SJSA1 (cell line): ENCODE results near the gene PDE6D. TPM values are rescaled to one million over a fixed set of nuclear protein-coding genes. Genes with fewer than 3 reads are reported as not detected.

Experiments
- DNase-seq, 2 experiments: peaks; one replicate each; pipeline ENCODE4 v3.0.0-alpha.2; 2015 to 2020; ENCODE audit warnings: low spot score in 2 of 2, low read depth in 1 of 2
- H3K27ac ChIP-seq: fragments of 250-450 bp; sonication (Bioruptor Pico); 2 replicates; pipeline ENCODE4 v1.5.1; 2020; ENCODE audit warnings: mild to moderate bottlenecking, moderate library complexity
- H3K27me3 ChIP-seq: fragments of 250-450 bp; sonication (Bioruptor Pico); replicated peaks from 2 replicates; pipeline ENCODE4 v1.5.1; 2020; ENCODE audit warnings: mild to moderate bottlenecking, moderate library complexity
- H3K36me3 ChIP-seq: fragments of 250-450 bp; sonication (Bioruptor Pico); 2 replicates; pipeline ENCODE4 v1.5.1; 2020; ENCODE audit warnings: mild to moderate bottlenecking
- H3K4me1 ChIP-seq: fragments of 250-450 bp; sonication (Bioruptor Pico); replicated peaks from 2 replicates; pipeline ENCODE4 v1.6.1; 2021; ENCODE audit warnings: mild to moderate bottlenecking
- H3K4me3 ChIP-seq: fragments of 250-450 bp; sonication (Bioruptor Pico); 2 replicates; pipeline ENCODE4 v1.5.1; 2020; ENCODE audit warnings: mild to moderate bottlenecking
- H3K9me3 ChIP-seq: fragments of 250-450 bp; sonication (Bioruptor Pico); replicated peaks from 2 replicates; pipeline ENCODE4 v1.5.1; 2020; ENCODE audit warnings: mild to moderate bottlenecking
- total RNA-seq: library from RNA; depleted of rRNA; stranded (reverse); fragments of >200 nt; shearing (Covaris generic); gene quantifications from 2 replicates; pipeline ENCODE4 v1.2.3, GENCODE V29; 2014

Gene PDE6D
- total RNA-seq, 1 experiment from 2014 or later, result 34.2 TPM

DNA sequence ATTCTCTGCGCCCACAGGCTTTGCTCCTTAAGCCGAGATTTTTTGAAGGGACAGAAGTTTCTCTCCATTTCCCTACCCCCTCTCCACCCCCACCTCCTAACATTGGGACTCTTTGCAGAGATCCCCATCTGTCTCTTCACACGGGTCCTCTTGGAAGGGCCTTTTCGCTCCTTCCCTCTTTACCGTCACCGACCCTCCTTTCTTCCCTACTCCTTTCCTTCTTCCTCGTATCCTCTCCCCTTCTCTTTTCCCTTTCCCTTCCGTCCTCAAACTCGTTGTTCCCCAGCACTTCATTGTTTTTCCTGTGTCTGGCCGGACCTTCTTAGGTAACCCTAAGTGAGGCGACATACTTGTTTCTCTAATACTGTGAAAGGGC is 5.8 kb upstream of the PDE6D start:
- Histone ChIP-seq H3K9me3 (no peaks in the 10 kb centered on the region), H3K27ac (0 out of 2 replicates have a peak overlapping the region, but pooled peaks have one; percentile 24), H3K36me3 (peaks cover 45% of the 10 kb centered on the region), H3K4me1 (peaks cover 14% of the 10 kb centered on the region), H3K27me3 (no peaks in the 10 kb centered on the region), H3K4me3 (peak overlapping the region; percentile 87)
- DNase-seq, result no peak

DNA sequence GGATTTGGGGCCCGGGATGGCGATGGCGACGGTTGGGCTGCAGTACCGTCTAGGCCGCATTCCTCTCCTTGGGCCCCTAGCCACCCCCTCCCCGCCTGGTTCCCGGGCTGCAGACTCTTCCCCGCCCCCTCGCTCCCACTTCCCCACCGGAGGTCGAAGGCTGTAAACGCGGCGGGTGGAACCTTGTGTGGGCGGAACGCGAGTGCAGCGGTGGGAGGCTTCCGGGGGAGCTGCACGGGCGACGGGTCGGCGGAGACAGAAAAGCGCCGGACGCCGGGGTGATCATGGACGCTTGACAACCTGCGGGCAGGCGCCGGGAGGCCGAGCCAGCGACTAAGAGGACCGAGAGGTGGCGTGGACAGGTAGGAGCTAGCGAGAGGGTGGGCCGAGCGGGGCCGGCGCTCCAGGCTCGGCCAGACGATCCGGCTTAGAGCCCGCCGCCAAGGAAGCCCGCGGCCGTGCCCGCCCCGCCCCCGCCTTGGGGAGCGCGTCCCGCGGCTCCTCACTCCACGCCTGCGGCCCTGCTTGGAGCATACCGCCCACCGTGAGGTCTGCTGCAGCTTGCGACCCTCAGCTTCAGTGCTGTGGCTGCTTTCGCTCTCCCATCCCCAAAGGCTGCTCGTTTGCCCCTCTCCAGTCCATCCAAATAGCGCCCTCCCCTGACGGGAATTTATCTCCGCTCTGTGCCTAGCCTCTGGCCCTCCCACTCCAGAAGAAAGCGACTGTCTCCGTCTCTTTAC is 5.3 kb upstream of the PDE6D start, which contains the start of gene COPS7B:
Gene COPS7B, plus strand, starts transcription at position 269 of the 740 bp plus-strand sequence. CDS start 2,126 bp downstream, outside the sequence.
- no peaks in the 10 kb centered on the region for H3K9me3 ChIP-seq
- peak within 1 kb of the TSS; percentile 87 for H3K4me3 ChIP-seq
- H3K27me3 ChIP-seq, result no peaks in the 10 kb centered on the region
- H3K36me3 ChIP-seq, result peaks cover 40% of the 10 kb centered on the region
- H3K4me1 ChIP-seq, result peaks cover 14% of the 10 kb centered on the region
- peak; percentile 71 to 82 for DNase-seq
- H3K27ac ChIP-seq, result peak within 1 kb of the TSS; percentile 24; the same call in 1 of the 2 replicates

DNA sequence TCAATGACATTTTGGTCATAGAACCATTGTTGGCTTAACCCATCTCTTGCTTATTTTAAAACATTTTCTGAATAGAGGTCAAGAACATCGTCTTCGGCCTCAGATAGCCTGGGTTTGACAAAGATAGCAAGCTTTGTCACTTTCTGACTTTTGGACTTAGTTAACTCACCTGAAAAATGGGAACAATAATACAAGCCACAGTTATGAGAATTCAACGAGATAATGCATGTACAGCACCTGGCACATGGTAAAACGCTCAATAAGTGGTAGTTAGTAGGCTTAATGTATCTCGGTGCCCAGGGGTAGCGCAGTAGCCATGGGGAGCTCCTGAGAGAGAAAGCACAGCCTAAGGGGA is 4.7 kb upstream of the PDE6D start:
- Histone ChIP-seq H3K9me3 (no peaks in the 10 kb centered on the region), H3K27me3 (no peaks in the 10 kb centered on the region), H3K36me3 (peaks cover 37% of the 10 kb centered on the region), H3K27ac (peak overlapping the region; percentile 24; the same call in 1 of the 2 replicates), H3K4me3 (peak overlapping the region; percentile 87), H3K4me1 (peaks cover 14% of the 10 kb centered on the region)
- DNase-seq, result no peak

DNA sequence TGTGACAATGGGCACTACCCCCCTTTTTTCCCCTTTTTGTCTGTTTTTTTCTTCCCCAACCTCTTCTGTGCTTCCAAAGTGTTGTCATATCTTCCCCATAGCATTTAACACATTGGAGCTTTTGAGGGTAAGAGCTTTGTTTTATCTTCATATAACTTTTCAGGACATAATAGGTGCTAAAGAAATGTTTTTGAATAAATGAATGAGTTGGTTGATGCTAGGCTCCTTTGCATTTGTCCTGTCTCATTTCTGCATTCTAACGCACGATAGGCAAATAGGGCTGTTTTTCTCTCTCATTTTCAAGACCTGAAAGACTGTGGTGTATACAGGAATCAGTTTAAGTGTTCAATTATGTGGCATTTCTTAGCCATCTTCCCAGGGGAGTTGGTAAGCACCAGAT is 4.3 kb upstream of the PDE6D start:
- H3K36me3 ChIP-seq, result peaks cover 37% of the 10 kb centered on the region
- peaks cover 14% of the 10 kb centered on the region for H3K4me1 ChIP-seq
- H3K27ac ChIP-seq, result no peak overlapping the region
- no peak overlapping the region for H3K4me3 ChIP-seq
- no peak for DNase-seq
- H3K27me3 ChIP-seq, result no peaks in the 10 kb centered on the region
- H3K9me3 ChIP-seq, result no peaks in the 10 kb centered on the region

DNA sequence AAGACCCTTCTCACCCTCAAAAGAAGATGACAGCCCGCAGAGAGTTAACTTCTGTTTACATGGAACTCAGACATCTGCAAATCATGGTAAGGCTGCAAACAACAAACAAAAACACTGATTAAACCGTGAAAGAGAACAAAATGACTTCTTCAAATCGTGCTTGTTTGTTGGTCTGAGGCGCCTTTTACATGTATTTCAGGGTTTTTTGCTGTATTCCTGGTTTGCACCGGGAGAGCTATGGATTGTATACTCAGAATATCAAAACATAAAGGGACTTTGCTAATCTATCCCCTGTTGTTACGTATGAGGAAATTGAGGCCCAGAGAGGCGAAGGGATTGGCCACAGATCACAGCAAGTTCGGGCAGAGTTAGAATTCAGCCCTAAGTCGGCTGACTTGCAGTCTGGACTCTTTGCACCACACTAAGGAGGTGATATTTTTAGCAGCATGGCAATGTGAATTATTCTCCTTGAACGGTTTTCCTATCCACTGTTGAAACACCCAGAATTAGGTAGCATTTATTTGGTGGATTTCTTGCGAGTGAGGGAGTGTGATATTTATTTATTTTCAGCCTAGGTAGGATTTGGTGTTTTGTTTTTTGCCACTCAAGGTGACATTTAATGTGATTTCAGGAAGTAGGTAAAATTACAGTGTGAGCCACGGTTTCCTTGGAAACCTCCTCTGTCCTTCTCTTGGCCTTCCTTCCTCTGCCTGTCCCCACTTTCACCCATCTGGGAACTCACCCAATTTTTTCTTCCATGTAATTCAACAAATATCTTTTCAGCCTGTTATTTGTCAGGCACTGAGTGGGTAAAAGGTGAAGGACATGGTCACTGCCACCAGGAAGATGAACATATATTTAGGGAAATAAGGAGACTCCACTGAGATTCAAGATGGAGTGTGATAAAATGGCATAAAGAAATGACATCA is 980 bp upstream of the PDE6D start:
- peaks cover 19% of the 10 kb centered on the region for H3K4me1 ChIP-seq
- no peaks in the 10 kb centered on the region for H3K27me3 ChIP-seq
- peak overlapping the region; percentile 79 for H3K4me3 ChIP-seq
- H3K27ac ChIP-seq, result no peak overlapping the region
- H3K9me3 ChIP-seq, result no peaks in the 10 kb centered on the region
- H3K36me3 ChIP-seq, result peaks cover 7% of the 10 kb centered on the region; the same call in 1 of the 2 replicates
- no peak for DNase-seq

DNA sequence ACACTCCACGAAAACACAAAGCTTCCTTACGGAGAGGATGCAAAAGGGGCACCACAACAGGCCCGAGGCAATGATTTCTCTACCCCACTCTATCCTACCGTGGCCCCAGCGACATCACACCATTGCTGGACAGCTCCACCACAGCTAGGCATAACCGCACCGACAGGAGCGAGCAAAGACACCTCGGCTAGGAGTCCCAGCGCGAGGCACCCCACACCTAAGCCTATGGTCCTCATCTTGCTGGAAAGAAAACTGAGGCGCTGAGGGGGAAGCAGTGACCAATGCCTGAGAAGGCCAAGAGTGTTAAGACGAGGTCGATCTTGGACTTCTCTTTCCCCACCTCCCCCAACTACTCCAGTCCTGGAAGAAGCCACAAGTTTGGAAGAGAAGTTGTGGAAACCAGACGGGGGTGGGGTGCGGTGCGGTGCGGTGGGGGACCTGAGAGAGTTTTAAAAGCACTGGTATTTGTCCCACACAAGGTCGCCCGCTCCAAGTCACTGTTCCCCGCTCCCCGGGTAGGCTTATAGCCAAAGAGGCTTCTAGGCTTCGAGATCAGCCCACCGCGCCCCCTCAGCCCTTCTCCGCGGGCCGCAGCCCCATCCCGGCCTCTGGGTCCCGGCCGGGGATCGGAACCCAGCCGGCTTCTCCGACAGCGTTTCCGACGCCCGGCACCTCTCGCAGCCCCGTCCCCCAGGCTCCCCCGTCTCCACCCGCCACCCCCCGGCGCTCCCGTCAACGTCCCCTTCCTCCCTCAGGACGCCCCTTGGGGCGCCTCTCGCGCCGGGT is 766 bp downstream of the PDE6D start:
- Histone ChIP-seq H3K36me3 (0 out of 2 replicates have a peak, but pooled peaks cover 3% of the 10 kb centered on the region), H3K4me1 (peaks cover 12% of the 10 kb centered on the region), H3K27ac (no peak overlapping the region), H3K27me3 (no peaks in the 10 kb centered on the region), H3K4me3 (peak overlapping the region; percentile 79), H3K9me3 (no peaks in the 10 kb centered on the region)
- no peak for DNase-seq

DNA sequence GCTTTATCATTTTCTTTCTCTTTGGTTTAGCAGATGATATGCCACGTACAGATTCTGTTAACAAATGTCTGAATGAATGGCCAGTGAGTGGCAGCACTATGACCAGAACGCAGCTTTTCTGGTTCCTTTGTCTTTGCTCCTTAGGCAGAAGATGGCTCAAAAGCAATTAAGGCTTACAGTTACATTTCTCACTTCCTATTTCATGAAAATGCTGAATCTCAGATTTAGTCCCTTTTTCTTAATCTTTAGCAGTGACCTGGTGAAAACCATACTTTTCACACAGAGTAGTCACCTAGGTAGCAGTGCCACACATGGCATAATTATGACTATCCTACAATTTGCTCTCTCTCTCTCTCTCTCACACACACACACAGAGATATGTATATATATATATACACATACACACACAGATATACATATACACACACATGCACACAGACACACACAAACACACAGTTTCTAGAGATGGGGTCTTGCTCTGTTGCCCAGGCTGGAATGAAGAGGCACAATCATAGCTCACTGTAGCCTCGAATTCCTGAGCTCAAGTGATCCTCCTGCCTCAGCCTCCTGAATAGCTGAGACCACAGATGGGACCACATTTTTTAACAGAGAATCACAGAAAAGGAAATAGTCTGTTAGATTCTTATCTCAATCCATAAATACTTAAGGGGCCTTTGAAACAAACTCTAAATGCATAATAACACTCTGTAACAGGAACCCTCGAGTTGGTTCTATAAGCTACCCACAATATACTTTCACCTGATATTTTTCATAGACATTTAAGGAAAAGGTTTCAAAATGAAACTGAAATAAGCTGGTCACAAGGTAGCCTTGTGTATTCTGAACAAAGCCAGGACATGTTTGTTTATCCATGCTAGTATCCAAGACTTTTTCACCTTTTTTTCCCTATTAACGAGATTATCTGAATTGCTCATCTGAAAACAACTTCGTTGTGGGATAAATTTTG is 11.6 kb downstream of the PDE6D start:
- Histone ChIP-seq H3K27ac (no peak overlapping the region), H3K4me1 (no peaks in the 10 kb centered on the region), H3K9me3 (no peaks in the 10 kb centered on the region), H3K36me3 (no peaks in the 10 kb centered on the region), H3K4me3 (no peak overlapping the region), H3K27me3 (no peaks in the 10 kb centered on the region)
- no peak for DNase-seq

DNA sequence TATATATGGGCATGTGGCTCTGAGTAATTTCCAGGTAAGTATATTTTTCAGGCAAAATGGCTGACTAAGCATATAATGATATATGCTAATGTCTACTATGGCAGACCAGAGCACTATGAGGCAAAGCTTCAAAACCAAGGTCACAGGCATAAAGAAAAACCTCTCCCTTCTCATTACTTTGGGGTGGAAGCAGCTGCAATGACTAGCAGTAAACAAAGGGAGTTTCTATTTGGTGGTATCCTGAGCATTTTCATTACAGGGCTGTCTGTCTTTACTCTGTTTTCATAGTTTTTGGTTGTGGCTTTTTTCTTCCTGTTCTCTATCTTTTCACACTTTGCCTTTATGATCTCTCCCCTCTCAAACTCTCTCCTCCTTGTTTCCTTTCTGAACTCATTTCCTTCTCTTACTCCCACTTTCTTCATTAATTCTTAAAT is 15.6 kb downstream of the PDE6D start:
- H3K36me3 ChIP-seq, result no peaks in the 10 kb centered on the region
- no peak overlapping the region for H3K4me3 ChIP-seq
- no peak overlapping the region for H3K27ac ChIP-seq
- H3K9me3 ChIP-seq, result no peaks in the 10 kb centered on the region
- DNase-seq, result no peak
- H3K4me1 ChIP-seq, result no peaks in the 10 kb centered on the region
- H3K27me3 ChIP-seq, result no peaks in the 10 kb centered on the region

DNA sequence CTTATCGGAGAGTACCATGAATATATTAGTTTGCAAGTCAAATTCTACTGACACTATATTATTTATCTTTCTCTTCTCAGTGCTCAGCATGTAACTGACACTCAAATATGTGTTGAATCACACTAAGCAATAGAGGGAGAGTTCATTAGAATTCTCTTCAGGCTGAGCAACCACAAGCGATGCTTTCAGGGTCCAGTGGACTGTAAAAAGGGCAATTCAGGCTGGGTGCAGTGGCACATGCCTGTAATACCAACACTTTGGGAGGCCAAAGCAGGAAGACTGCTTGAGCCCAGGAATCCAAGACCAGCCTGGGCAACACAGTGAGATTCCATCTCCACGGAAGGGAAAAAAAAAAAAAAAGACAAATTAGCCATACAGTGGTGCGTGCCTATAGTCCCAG is 16.3 kb downstream of the PDE6D start:
- no peak overlapping the region for H3K4me3 ChIP-seq
- no peak overlapping the region for H3K27ac ChIP-seq
- no peak for DNase-seq

DNA sequence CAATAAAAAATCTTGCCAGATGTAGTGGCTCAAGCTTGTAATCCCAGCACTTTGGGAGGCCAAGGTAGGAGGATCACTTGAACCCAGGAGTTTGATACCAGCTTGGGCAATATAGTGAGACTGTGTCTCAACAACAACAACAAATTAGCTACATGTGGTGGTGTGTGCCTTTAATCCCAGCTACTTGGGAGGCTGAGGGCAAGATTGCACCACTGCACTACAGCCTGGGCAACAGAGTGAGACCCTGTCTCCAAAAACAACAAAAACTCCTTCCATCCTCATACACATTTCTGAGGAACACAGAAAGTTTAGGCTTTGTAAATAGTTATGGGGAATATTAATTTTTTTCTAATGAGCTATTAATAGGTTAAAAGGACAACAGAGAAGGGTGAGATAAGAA is 17.0 kb downstream of the PDE6D start:
- Histone ChIP-seq H3K36me3 (no peaks in the 10 kb centered on the region), H3K4me3 (no peak overlapping the region), H3K4me1 (no peaks in the 10 kb centered on the region), H3K27me3 (no peaks in the 10 kb centered on the region), H3K27ac (no peak overlapping the region), H3K9me3 (no peaks in the 10 kb centered on the region)
- no peak for DNase-seq

More for the DNA sequence above, 16.3 kb downstream of the PDE6D start:
- Histone ChIP-seq H3K36me3 (no peaks in the 10 kb centered on the region), H3K4me1 (no peaks in the 10 kb centered on the region), H3K9me3 (no peaks in the 10 kb centered on the region), H3K27me3 (no peaks in the 10 kb centered on the region)

DNA sequence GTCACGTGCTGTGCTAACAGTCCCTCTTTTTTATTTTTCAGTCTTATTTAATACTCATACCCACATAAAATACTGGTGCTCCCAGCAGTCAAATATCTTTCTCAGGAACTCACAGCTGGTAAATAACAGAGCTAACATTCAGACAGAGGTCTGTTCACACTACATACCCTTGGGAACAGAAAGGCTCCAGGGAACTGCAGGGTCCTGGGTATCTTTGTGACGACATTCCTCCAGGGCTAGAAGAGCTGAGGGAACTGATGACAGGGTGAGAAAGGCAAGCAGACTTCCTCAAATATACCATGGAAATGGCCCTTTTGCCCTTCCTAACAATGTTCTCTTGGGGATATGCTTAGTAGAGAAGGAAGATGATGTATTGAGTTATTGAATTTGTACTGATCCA is 19.3 kb downstream of the PDE6D start:
- H3K4me3 ChIP-seq, result no peak overlapping the region
- no peaks in the 10 kb centered on the region for H3K4me1 ChIP-seq
- DNase-seq, result no peak
- no peaks in the 10 kb centered on the region for H3K27me3 ChIP-seq
- no peak overlapping the region for H3K27ac ChIP-seq
- H3K36me3 ChIP-seq, result no peaks in the 10 kb centered on the region
- no peaks in the 10 kb centered on the region for H3K9me3 ChIP-seq

DNA sequence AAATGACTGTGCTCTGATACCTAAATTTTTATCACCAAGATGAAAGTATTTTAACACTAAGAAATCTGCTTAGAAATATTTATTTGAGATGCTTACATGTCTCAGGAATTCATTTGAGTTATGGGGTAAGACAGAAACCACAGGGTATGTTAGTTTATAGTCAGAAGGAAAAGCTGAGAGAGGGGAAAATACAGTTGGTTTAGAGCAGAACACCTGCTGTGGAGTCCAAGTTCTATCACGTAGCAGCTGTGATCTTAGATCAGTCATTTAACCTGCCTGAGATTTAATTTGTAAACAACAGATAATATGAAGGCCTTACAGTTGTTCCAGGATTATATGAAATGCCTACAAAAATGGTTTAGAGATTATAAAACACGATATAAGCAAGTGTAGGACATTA is 29.0 kb downstream of the PDE6D start:
- Histone ChIP-seq H3K27ac (no peak overlapping the region), H3K4me1 (no peaks in the 10 kb centered on the region), H3K36me3 (no peaks in the 10 kb centered on the region), H3K4me3 (no peak overlapping the region), H3K9me3 (no peaks in the 10 kb centered on the region), H3K27me3 (no peaks in the 10 kb centered on the region)
- DNase-seq, result no peak
